ENCODE measurements around the gene TSC22D2.

Gene TSC22D2

GRCh38 chr3:150372722-150373121, 35.4 kb upstream of the TSC22D2 start:
- no peak overlapping the region for H3K27ac ChIP-seq
- H3K36me3 ChIP-seq, result no peaks in the 10 kb centered on the region
- DNase-seq, result no peak
- TF ChIP-seq, protein P1, sequence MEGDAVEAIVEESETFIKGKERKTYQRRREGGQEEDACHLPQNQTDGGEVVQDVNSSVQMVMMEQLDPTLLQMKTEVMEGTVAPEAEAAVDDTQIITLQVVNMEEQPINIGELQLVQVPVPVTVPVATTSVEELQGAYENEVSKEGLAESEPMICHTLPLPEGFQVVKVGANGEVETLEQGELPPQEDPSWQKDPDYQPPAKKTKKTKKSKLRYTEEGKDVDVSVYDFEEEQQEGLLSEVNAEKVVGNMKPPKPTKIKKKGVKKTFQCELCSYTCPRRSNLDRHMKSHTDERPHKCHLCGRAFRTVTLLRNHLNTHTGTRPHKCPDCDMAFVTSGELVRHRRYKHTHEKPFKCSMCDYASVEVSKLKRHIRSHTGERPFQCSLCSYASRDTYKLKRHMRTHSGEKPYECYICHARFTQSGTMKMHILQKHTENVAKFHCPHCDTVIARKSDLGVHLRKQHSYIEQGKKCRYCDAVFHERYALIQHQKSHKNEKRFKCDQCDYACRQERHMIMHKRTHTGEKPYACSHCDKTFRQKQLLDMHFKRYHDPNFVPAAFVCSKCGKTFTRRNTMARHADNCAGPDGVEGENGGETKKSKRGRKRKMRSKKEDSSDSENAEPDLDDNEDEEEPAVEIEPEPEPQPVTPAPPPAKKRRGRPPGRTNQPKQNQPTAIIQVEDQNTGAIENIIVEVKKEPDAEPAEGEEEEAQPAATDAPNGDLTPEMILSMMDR (IDR thresholded peaks at IDR 0.05; ENCODE audit: low read depth, low read length), result 0 out of 2 replicates have a peak, but pooled peaks have one; percentile 16
- H3K9me3 ChIP-seq (ENCODE audit: severe bottlenecking), result no peaks in the 10 kb centered on the region
- no peak overlapping the region for H3K4me3 ChIP-seq (ENCODE audit: low read depth, low read length)
- H3K27me3 ChIP-seq (ENCODE audit: insufficient read depth, low read depth, severe bottlenecking), result no peaks in the 10 kb centered on the region

DNA sequence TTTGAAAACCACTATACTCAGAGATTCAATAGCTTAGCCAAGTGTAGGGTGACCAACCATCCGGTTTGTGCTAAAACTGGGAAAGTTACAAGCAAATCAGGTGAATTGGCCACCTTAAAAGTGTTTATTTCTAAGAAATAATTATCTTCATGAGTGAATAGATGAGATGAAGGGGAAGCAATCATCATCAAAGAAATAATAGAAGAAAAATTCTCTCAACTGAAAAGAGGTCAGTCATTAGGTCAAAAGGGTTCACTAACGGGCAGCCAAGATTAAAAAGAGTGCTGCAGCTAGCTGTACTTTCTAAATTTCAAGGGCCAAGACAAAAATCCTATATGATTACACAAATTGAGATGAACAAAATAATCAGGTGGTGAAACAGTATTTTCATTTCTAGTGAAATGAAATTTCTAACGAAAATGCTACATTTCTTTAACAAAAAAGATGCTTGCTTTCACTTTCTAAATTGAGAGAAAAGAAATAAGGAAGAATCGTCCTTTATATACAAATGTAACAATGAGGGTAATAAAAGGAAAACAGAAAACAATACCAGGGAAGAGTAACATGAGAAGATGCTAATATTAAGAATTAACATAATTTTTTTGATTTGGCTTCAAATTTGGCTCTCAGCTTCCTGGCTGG, 34.7 kb upstream of the TSC22D2 start:
- no peaks in the 10 kb centered on the region for H3K36me3 ChIP-seq
- H3K27ac ChIP-seq, result no peak overlapping the region
- no peak for DNase-seq
- H3K27me3 ChIP-seq (ENCODE audit: insufficient read depth, low read depth, severe bottlenecking), result no peaks in the 10 kb centered on the region
- no peak overlapping the region for H3K4me3 ChIP-seq (ENCODE audit: low read depth, low read length)
- TF ChIP-seq, protein P1 (IDR thresholded peaks at IDR 0.05; ENCODE audit: low read depth, low read length), result no peak
- no peaks in the 10 kb centered on the region for H3K9me3 ChIP-seq (ENCODE audit: severe bottlenecking)

- no peak for DNase-seq
- H3K27ac ChIP-seq, result no peak overlapping the region
Observed at GRCh38 chr3:150374975-150375374, 33.1 kb upstream of the TSC22D2 start.

GRCh38 chr3:150376001-150376848, 31.9 kb upstream of the TSC22D2 start:
- TF ChIP-seq, protein P1 (IDR thresholded peaks at IDR 0.05; ENCODE audit: low read depth, low read length), result no peak
- Histone ChIP-seq H3K27me3 (ENCODE audit: insufficient read depth, low read depth, severe bottlenecking) (no peaks in the 10 kb centered on the region), H3K4me3 (ENCODE audit: low read depth, low read length) (no peak overlapping the region), H3K9me3 (ENCODE audit: severe bottlenecking) (no peaks in the 10 kb centered on the region), H3K36me3 (no peaks in the 10 kb centered on the region), H3K27ac (no peak overlapping the region)
- DNase-seq, result no peak

More at GRCh38 chr3:150374975-150375374, 33.1 kb upstream of the TSC22D2 start:
- Histone ChIP-seq H3K4me3 (ENCODE audit: low read depth, low read length) (no peak overlapping the region), H3K27me3 (ENCODE audit: insufficient read depth, low read depth, severe bottlenecking) (no peaks in the 10 kb centered on the region), H3K9me3 (ENCODE audit: severe bottlenecking) (no peaks in the 10 kb centered on the region), H3K36me3 (no peaks in the 10 kb centered on the region)
- TF ChIP-seq, protein P1 (IDR thresholded peaks at IDR 0.05; ENCODE audit: low read depth, low read length), result no peak

- no peak overlapping the region for H3K4me3 ChIP-seq (ENCODE audit: low read depth, low read length)
- TF ChIP-seq, protein P1 (IDR thresholded peaks at IDR 0.05; ENCODE audit: low read depth, low read length), result no peak
- no peaks in the 10 kb centered on the region for H3K27me3 ChIP-seq (ENCODE audit: insufficient read depth, low read depth, severe bottlenecking)
- no peaks in the 10 kb centered on the region for H3K36me3 ChIP-seq
- no peaks in the 10 kb centered on the region for H3K9me3 ChIP-seq (ENCODE audit: severe bottlenecking)
- DNase-seq, result no peak
- no peak overlapping the region for H3K27ac ChIP-seq
Observed at GRCh38 chr3:150377601-150378300, 30.3 kb upstream of the TSC22D2 start.

Measured in WERI-Rb-1 (cell line).